ENCODE data around the gene TMEM183A.

Gene TMEM183A

DNA sequence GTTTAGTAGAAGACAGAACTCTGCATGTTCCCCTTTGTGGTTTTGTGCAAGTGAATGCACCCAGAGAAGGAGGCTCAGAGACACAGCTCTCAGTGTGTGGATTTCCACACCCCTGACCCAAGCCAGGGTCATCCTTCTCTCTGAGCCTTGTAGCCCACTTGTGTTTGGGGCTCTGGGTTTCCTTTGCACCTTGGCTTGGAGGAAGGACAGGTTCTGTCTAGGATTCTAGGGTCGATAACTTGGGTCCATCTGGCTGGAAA lies 51.4 kb downstream of the TMEM183A start:
- no peaks in the 10 kb centered on the region for H3K36me3 ChIP-seq (ENCODE audit: insufficient read depth, low read length)
- TF ChIP-seq EZH2 (IDR thresholded peaks at IDR 0.05), result no peak
- no peak for TF ChIP-seq FOXP2 (optimal IDR thresholded peaks at IDR 0.05; ENCODE audit: control extremely low read depth, extremely low read length, insufficient read depth)
- no peak for TF ChIP-seq POLR2AphosphoS5 (IDR thresholded peaks at IDR 0.05; ENCODE audit: borderline replicate concordance, low read depth, low read length)
- H3K27ac ChIP-seq, result no peak overlapping the region
- no peak for DNase-seq (ENCODE audit: low read depth, low spot score)
- peak overlapping the region; percentile 39 for H3K4me3 ChIP-seq
- no peak overlapping the region for H3K9ac ChIP-seq (ENCODE audit: insufficient read length)
- H3K9me3 ChIP-seq (ENCODE audit: low read depth, low read length), result no peaks in the 10 kb centered on the region

DNA sequence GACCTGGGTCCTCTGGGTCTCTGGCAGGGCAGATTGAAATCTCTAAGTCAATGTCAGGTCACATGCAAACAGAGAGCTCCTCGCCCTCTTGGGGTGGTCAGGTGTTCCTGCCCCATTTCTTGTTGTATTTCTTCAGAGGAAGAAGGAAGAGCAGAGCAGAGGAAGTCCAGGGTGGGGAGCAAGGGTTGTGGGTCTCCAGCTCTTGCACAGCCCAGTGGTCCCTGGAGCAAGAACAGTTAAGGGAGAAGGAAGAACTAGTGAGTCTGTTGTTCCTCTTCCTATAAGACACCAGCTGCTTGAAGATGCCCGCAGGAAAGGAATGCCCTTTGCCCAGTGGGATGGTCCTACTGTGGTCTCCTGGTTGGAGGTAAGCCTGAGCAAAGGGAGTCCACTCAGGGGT lies 52.3 kb downstream of the TMEM183A start:
- Histone ChIP-seq H3K27ac (no peak overlapping the region), H3K9me3 (ENCODE audit: low read depth, low read length) (no peaks in the 10 kb centered on the region), H3K36me3 (ENCODE audit: insufficient read depth, low read length) (no peaks in the 10 kb centered on the region), H3K4me3 (no peak overlapping the region), H3K9ac (ENCODE audit: insufficient read length) (no peak overlapping the region)
- DNase-seq (ENCODE audit: low read depth, low spot score), result no peak
- TF ChIP-seq POLR2AphosphoS5 (IDR thresholded peaks at IDR 0.05; ENCODE audit: borderline replicate concordance, low read depth, low read length), result no peak
- TF ChIP-seq EZH2 (IDR thresholded peaks at IDR 0.05), result no peak
- TF ChIP-seq FOXP2 (optimal IDR thresholded peaks at IDR 0.05; ENCODE audit: control extremely low read depth, extremely low read length, insufficient read depth), result no peak

DNA sequence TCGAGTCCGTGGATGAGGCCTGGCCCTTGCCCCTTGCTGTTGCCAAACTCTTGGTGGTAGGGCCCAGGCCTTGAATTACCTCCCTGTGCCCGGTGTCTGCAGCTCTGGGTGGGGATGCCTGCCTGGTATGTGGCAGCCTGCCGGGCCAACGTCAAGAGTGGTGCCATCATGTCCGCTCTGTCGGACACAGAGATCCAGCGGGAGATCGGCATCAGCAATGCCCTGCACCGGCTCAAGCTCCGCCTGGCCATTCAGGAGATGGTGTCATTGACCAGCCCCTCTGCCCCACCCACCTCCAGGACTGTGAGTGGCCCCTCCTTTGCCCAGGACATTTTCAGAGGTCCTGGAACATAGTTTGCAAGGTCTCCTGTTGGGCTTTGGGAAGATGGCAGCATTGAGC lies 52.9 kb downstream of the TMEM183A start:
- no peak overlapping the region for H3K27ac ChIP-seq
- no peak overlapping the region for H3K4me3 ChIP-seq
- DNase-seq (ENCODE audit: low read depth, low spot score), result no peak
- H3K9ac ChIP-seq (ENCODE audit: insufficient read length), result no peak overlapping the region
- no peaks in the 10 kb centered on the region for H3K36me3 ChIP-seq (ENCODE audit: insufficient read depth, low read length)
- H3K9me3 ChIP-seq (ENCODE audit: low read depth, low read length), result no peaks in the 10 kb centered on the region
- TF ChIP-seq EZH2 (IDR thresholded peaks at IDR 0.05), result no peak
- TF ChIP-seq FOXP2 (optimal IDR thresholded peaks at IDR 0.05; ENCODE audit: control extremely low read depth, extremely low read length, insufficient read depth), result no peak

DNA sequence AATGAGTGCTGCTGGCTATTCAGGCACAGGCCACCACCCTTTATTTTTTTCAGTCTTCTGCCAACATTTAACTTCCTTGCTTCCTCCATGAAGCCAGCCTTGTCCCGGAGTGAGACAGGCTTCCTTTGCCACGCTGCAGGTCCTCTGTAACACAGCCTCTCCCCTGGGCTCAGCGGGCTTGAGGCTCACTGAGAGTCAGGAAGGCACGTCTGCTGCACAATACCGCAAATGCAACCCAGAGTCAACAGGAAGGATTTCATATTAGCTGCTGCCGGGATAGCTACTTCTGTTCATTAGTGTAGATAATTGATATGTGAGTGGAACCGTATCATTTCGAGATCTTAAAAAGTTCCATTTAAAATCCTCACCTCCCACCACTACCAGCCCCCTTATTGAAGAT lies 56.1 kb downstream of the TMEM183A start:
- Histone ChIP-seq H3K9ac (ENCODE audit: insufficient read length) (no peak overlapping the region), H3K9me3 (ENCODE audit: low read depth, low read length) (no peaks in the 10 kb centered on the region), H3K36me3 (ENCODE audit: insufficient read depth, low read length) (no peaks in the 10 kb centered on the region), H3K27ac (no peak overlapping the region), H3K4me3 (no peak overlapping the region)
- no peak for DNase-seq (ENCODE audit: low read depth, low spot score)
- TF ChIP-seq EZH2 (IDR thresholded peaks at IDR 0.05) (no peak), POLR2AphosphoS5 (IDR thresholded peaks at IDR 0.05; ENCODE audit: borderline replicate concordance, low read depth, low read length) (no peak), FOXP2 (optimal IDR thresholded peaks at IDR 0.05; ENCODE audit: control extremely low read depth, extremely low read length, insufficient read depth) (no peak)

DNA sequence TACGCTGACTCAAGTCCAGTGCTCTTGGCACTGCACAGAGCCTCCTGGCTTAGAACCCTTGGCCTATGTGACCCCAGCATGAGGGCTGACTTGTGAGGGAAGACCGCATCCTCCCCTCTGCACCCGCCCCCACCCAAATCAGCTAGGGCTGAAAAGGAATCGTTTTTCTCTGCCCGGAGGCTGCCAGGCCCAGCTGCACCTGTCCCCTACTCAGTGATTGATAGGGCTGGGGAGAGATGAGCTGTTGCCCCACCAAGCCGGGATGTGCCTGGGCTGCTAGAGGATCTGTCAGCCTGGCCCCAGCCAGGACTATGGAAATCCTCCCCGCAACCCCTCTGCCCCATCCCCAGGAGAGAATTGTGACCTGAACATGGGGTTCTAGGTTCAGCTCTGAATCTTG lies 58.0 kb downstream of the TMEM183A start:
- no peak overlapping the region for H3K27ac ChIP-seq
- no peak overlapping the region for H3K9ac ChIP-seq (ENCODE audit: insufficient read length)
- no peaks in the 10 kb centered on the region for H3K9me3 ChIP-seq (ENCODE audit: low read depth, low read length)
- H3K4me3 ChIP-seq, result no peak overlapping the region
- TF ChIP-seq EZH2 (IDR thresholded peaks at IDR 0.05) (no peak), FOXP2 (optimal IDR thresholded peaks at IDR 0.05; ENCODE audit: control extremely low read depth, extremely low read length, insufficient read depth) (no peak), POLR2AphosphoS5 (IDR thresholded peaks at IDR 0.05; ENCODE audit: borderline replicate concordance, low read depth, low read length) (no peak)
- no peak for DNase-seq (ENCODE audit: low read depth, low spot score)
- no peaks in the 10 kb centered on the region for H3K36me3 ChIP-seq (ENCODE audit: insufficient read depth, low read length)

DNA sequence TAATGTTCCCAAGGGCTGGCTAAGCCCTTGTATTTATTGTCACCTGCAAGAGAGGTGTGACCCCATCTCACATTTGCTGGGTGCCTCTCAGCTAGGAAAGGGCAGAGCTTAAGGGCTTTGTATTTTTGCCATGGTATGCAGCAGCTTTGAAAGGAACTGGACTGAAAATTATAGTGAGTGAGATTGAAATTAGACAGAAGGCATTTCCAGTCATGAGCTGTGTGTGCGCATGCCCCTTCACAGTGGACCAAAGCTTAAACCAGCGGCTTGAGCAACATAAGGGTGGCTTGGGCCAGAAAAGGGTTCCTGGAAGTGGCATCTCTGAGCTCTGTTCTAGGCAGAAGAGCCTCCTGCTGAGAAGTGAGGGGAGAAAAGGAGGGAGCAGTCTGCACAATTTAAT lies 58.8 kb downstream of the TMEM183A start:
- TF ChIP-seq FOXP2 (optimal IDR thresholded peaks at IDR 0.05; ENCODE audit: control extremely low read depth, extremely low read length, insufficient read depth), result no peak
- TF ChIP-seq POLR2AphosphoS5 (IDR thresholded peaks at IDR 0.05; ENCODE audit: borderline replicate concordance, low read depth, low read length), result no peak
- no peak for TF ChIP-seq EZH2 (IDR thresholded peaks at IDR 0.05)
- no peak for DNase-seq (ENCODE audit: low read depth, low spot score)
- H3K9ac ChIP-seq (ENCODE audit: insufficient read length), result no peak overlapping the region
- no peak overlapping the region for H3K27ac ChIP-seq
- no peaks in the 10 kb centered on the region for H3K36me3 ChIP-seq (ENCODE audit: insufficient read depth, low read length)
- no peaks in the 10 kb centered on the region for H3K9me3 ChIP-seq (ENCODE audit: low read depth, low read length)
- H3K4me3 ChIP-seq, result no peak overlapping the region

DNA sequence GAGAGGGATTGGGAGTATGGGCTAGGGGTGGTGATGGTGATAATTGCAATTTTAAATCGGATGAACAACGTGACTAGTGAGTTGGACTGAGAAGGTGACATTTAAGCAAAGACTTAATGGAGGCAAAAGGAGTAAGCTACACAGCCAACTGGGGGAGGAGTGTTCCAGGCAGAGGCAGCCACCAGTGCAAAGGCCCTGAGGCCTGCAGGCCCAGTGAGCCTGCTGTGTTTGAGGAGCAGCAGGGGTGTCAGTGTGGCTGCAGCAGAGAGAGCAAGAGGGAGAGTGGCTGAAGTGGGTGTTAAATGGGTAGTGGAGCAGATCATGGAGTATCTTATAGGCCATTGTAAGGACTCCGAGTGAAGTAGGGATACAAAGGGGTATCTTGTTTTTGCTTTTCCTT lies 59.8 kb downstream of the TMEM183A start:
- Histone ChIP-seq H3K4me3 (no peak overlapping the region), H3K9ac (ENCODE audit: insufficient read length) (no peak overlapping the region), H3K9me3 (ENCODE audit: low read depth, low read length) (no peaks in the 10 kb centered on the region), H3K27ac (no peak overlapping the region), H3K36me3 (ENCODE audit: insufficient read depth, low read length) (no peaks in the 10 kb centered on the region)
- DNase-seq (ENCODE audit: low read depth, low spot score), result no peak
- TF ChIP-seq FOXP2 (optimal IDR thresholded peaks at IDR 0.05; ENCODE audit: control extremely low read depth, extremely low read length, insufficient read depth), result no peak
- TF ChIP-seq POLR2AphosphoS5 (IDR thresholded peaks at IDR 0.05; ENCODE audit: borderline replicate concordance, low read depth, low read length), result no peak
- TF ChIP-seq EZH2 (IDR thresholded peaks at IDR 0.05), result no peak

DNA sequence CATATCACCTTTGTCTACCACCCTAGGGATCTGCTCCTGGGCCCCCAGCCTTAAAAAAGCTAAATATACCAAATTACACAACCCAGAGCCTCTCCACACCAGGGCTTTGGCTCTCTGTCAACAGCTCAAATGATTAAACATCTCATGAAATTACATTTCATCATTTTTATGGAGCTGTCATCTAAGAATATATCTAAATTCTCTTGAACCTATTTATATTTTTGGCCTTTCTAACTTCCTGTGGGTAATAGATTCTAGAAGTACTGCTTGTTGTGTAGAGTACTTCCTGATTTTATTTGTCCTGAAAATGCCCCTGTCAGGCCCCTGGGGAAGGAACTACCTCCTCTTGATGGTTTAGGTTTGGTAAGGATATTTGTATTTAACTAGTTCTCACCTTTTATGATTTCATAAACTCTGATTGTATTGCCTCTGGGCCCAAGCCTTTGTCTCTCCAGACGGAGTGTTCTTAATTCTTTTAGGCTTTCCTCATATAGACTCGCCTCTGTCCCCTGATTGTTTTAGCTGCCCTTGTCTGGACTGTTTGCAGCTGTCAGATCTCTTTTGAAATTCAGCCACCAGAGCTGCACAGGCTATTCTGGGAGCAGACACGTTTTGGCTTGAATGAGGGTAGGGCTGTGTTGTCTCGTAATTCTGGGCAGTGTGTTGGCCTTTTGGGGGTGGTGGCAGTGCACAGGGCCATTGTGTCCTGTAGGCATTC lies 62.0 kb downstream of the TMEM183A start:
- DNase-seq (ENCODE audit: low read depth, low spot score), result no peak
- H3K9me3 ChIP-seq (ENCODE audit: low read depth, low read length), result no peaks in the 10 kb centered on the region
- TF ChIP-seq POLR2AphosphoS5 (IDR thresholded peaks at IDR 0.05; ENCODE audit: borderline replicate concordance, low read depth, low read length), result no peak
- no peak for TF ChIP-seq EZH2 (IDR thresholded peaks at IDR 0.05)
- no peak for TF ChIP-seq FOXP2 (optimal IDR thresholded peaks at IDR 0.05; ENCODE audit: control extremely low read depth, extremely low read length, insufficient read depth)
- H3K36me3 ChIP-seq (ENCODE audit: insufficient read depth, low read length), result no peaks in the 10 kb centered on the region
- no peak overlapping the region for H3K9ac ChIP-seq (ENCODE audit: insufficient read length)
- no peak overlapping the region for H3K4me3 ChIP-seq
- no peak overlapping the region for H3K27ac ChIP-seq

DNA sequence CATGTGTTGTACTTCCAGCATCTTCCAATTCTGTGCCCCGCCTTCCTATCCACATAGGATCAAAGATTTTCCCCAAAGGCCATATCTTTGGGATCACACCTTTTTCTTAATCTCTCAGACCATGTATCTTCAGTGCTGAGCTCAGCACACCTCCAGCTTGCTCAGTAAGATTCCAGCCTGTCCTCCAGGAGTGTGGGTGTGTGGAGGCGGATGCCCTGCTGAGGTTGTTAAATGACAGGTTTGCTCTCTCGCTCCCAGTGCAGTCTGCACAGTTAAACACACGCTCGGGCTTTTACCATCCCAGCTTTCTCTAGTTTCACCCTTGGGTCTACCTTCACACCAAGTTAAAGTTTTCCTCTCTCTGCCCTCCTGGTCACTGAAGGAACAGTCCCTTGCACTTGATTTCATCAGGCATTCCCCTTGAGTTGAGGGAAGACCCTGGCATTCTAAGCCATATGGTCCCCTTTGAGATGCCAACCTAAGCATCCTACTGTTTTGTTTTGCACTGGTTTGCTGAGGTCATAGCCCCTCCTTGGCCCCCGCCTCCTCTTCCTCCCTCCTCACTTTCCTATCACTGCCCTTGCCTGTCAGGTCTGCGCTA lies 64.9 kb downstream of the TMEM183A start:
- no peak for DNase-seq (ENCODE audit: low read depth, low spot score)
- H3K9ac ChIP-seq (ENCODE audit: insufficient read length), result no peak overlapping the region
- no peak for TF ChIP-seq EZH2 (IDR thresholded peaks at IDR 0.05)
- no peak for TF ChIP-seq POLR2AphosphoS5 (IDR thresholded peaks at IDR 0.05; ENCODE audit: borderline replicate concordance, low read depth, low read length)
- no peak for TF ChIP-seq FOXP2 (optimal IDR thresholded peaks at IDR 0.05; ENCODE audit: control extremely low read depth, extremely low read length, insufficient read depth)
- H3K9me3 ChIP-seq (ENCODE audit: low read depth, low read length), result no peaks in the 10 kb centered on the region
- no peaks in the 10 kb centered on the region for H3K36me3 ChIP-seq (ENCODE audit: insufficient read depth, low read length)
- H3K27ac ChIP-seq, result no peak overlapping the region
- no peak overlapping the region for H3K4me3 ChIP-seq

Measured in SK-N-MC (cell line).